GM18858 (cell line): ENCODE results near the gene PRAC1.

Experiments
- ATAC-seq: cut with Tn5 transposase; IDR thresholded peaks from one replicate; pipeline ENCODE4 v1.9.1; 2021; ENCODE audit not compliant: unreplicated experiment

Gene PRAC1

GRCh38 chr17:48715496-48716399, 6.6 kb downstream of the PRAC1 start:
- ATAC-seq = no peak

GRCh38 chr17:48711128-48711527, 11.2 kb downstream of the PRAC1 start:
- no peak for ATAC-seq

DNA sequence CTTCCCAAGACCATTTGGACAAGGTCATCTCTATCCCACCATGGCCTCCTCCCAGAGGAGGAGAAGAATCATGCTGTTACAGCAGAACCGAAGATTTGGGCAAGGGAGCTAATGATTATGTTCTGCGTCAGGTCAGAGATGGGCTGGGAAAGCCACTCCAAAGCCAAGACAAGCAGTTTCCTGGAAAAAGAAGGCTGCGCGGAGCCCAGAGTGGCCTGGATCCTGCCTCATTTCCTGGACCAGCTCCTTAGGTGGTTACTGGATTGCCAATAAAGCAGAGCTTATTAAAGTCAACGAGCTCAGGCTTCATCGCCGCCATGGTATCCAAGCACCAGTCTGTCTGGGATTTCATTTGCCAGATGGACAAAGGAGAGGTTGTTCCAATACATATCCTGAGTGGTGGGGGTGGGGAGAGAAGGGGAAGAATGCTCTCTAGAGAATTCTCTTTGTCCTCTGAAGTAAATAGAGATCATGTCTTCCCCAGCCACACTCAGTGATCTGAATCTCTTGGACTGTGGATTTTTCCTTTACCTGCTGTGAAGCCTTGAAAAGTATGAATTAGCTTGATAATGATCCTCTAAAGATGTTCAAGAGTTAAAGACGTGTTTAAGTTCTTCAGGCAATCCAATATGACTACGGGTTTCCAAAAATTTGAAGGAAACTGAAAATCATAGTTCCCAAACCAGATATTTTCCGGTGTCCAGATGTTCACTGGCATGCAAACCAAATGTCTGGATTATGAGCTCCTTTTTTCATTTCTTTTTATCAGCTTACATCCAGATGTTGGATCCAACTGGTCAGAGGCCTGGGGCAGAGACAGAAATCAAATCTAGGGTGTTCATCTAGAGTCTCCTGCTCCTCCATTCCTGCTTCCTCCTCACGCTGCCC, 17.7 kb downstream of the PRAC1 start:
- ATAC-seq = no peak

DNA sequence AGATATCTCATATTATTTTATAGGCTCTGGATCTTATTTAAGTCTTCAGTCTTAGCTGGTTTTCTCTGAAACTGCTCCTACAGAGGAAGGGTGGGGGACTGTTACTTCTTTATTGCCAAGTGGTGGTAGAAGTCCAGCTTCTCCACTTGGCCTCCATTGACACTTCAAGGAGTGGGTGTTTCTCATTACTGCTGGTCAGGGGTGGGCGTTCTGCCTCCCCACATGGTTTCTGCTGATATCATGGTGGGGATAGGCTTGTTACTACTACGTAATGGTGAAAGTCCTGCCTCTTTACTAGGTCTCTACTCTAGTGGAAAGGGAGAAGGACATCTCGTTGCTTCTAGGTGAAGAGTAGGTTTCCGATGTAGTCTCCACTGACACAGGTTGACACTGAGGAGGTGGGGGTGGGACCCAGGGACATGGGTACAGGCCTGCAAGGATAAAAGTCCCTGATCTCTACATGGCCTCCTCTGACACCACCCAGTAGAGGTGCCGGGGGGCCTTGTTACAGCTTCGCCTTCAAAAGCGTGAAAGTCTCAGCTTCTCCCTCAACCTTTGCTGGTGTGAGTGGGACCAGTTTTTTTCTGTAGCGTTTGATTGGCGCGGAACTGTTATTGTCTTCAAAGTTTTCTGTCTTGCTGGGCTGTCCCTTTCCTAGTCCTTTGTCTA, 20.3 kb downstream of the PRAC1 start:
- no peak for ATAC-seq

DNA sequence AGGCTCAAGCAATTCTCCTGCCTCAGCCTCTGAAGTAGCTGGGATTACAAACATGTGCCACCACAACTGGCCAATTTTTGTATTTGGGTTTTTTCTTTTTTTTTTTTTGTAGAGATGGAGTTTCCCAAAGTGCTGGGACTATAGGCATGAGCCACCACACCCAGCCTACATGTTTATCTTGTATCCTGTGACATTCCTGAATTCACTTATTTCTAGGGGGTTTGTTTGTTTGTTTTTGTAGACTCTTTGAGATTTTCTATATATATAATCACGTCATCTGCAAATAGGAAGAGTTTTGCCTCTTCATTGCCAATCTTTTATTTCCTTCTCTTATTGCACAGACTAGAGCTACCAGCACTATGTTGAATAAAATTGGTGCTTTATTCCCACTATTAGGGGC, 29.1 kb downstream of the PRAC1 start:
- ATAC-seq = no peak

GRCh38 chr17:48692049-48692448, 30.3 kb downstream of the PRAC1 start:
- no peak for ATAC-seq

DNA sequence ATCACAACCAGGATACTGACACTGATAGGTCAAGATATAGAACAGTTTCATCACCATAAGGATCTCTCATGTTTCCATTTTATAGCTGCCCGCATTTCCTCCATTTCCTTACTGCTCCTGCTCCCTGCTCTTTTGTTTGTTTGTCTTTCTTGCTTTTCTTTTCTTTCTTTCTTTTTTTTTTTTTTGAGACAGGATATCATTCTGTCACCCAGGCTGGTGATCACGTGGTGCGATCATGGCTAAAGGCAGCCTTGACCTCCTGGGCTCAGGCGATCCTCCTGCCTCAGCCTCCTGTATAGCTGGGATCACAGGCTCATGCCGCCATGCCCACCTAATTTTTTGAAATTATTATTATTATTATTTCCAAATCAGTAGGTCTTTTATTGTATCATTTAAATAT, 31.7 kb downstream of the PRAC1 start:
- no peak for ATAC-seq

DNA sequence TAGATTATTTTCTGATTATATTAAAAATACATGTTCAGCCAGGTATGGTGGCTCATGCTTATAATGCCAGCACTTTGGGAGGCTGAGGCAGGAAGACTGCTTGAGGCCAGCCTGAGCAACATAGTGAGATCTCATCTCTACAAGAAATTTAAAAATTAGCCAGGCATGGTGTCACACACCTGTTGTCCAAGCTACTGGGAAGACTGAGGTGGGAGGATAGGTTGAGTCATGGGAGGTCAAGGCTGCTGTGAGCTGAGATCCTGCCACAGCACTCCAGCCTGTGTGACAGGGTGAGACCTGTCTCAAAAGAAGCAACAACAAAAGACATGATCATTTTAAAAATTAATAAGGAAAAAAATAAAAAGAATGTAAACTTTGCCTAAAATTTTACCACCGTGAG, 40.7 kb downstream of the PRAC1 start:
- ATAC-seq = no peak

DNA sequence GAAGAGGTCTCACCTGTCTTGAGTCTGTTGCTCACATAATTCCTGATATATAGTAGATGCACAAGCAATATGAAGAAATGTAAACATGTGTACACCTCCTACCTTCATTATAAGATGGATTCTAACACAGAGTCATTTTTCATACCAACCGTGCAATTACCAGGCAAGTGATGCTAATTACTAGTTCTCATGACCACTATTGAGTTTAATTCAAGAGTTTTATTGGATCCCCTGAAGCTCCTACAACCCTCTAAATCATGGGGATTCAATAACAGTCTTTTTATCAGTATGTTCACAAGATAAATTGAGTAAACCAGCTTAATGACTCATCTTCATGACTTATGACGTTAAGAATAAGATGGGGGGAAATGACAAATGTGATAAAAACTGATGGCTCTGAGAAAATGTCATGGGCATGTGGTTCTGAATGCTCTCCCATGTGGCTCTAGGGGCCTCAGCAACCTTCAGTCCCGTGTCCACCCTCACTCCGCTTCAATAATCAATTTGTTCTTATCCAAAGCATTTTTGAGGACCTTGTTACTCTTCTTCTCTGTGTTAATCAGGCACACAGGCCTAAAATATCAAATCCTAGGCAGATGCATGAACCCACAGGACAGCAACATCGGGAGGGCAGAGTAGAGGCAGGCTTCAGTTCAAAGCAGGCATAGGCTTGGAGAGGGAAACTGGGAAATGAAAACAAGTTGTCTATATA, 42.8 kb downstream of the PRAC1 start:
- no peak for ATAC-seq

DNA sequence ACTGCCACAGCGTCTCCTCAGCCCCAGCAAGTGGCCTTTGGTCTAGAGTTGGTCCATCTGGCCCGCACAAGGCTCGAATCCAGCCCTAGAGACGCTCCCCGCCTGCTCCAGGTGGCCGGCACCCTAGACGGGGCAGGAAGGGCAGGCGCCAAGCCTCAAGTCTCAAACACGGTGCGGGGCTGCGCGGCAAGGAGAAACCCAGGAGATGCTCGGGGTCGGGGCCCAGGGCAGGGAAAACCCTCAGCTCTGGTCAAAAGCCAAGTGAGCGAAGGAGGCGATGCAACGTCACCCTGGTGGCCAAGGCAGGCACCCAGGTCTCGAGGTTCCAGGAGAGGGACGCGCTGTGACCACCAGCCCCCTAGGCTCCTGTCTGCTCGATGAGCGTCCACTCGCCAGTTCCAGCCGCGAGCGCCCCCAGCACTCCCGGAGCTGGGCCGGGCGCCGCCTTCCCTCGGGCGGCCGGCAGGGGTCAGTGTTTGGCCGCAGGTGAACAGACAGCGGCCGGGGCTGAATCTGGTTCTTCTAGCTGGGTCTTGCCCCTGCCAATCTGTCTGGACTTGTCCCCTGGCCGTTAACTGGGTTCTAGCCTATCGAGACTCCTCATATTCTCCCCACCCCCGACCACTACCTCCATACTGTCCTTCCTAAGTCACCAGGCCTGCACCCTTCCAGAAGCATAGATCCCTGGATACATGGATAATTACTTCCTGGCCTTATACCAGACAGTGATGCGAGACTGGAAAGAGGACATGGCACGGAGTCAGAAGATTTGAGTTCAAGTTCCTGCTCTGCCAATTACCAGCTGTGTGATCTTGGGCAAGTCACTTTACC, 44.0 kb downstream of the PRAC1 start:
- ATAC-seq = no peak

DNA sequence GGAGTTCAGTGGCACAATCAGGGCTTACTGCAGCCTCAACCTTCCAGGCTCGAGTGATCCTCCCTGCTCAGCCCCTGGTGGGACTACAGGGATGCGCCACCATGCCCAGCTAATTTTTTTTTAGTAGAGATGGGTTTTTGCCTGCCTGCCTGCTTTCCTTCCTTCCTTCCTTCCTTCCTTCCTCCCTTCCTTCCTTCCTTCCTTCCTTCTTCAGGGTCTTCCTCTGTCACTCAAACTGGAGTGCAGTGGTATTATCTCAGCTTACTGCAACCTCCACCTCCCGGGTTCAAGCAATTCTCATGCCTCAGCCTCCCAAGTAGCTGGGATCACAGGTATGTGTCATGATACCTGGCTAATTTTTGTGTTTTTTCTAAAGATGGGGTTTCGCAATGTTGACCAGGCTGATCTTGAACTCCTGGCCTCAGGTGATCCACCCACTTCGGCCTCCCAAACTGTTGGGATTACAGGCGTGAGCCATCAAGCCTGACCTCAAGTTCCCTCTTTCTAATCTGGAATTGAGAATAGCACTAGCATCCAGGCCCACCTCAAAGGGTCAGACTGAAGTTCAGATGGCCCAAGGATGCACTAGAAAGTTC, 45.3 kb downstream of the PRAC1 start:
- ATAC-seq = no peak

GRCh38 chr17:48672340-48672739, 50.0 kb downstream of the PRAC1 start:
- no peak for ATAC-seq
